GM18951 (cell line): ENCODE data around the gene CLTRN.

Experiments used
- POLR2A ChIP-seq: IDR thresholded peaks from 4 replicates; pipeline ENCODE4 v1.6.1; 2011; ENCODE audit warnings: mild to moderate bottlenecking; ENCODE audit not compliant: insufficient read length, insufficient read depth; ENCODE audit errors: extremely low read depth
- in situ Hi-C: fragments of 300-500 bp; cut with MboI; formaldehyde crosslinking; loops from one replicate; pipeline ENCODE4 v1.12.0; 2022; ENCODE audit warnings: low sequenced_read_pairs, mixed read lengths, inconsistent platforms; ENCODE audit not compliant: unreplicated experiment

The CLTRN gene

DNA sequence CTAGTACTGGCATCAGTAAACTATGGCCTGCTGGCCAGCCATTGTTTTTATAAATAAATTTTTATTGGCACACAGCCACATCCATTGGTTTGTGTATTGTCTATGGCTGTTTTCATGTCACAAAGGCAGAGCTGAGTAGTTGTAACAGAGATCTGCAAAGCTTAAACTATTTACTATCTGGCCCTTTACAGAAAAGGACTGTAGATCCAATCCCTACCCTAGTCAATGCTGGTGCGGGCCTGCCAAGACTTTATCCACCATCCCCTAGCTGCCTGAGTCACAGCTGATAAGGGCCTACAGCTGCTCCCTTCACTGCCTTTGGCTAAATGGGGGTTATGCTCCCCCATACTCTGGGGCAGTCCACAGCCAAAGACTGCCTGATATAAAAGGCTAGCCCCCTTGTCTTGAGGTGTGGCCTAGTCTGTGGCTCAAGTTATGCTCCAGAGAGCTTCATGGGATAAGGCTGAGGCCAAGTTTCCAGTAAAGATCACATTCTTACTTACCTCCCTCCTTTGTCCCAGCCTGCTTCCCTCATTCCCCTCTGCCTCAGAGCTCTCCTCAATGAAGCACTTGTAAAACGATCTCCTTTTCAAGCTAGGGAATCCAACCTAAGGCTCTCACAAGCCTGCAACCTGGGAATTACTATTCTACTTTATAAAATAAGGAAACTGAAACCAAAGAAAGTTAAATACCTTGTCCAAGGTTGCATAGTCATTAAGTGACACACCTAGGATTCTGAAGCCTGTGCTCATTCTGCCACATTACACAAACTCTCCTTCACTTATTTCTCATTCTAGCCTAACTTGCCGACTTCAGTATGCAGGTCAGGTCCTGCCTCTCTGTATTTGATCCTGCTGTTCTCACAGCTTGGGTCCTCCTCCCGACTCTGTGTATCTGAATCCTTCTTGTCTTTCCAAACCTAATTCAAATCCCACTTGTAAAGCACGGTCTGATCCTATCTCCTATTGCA lies 84.5 kb downstream of the CLTRN start:
- in situ Hi-C loops, result no loop called here
- no peak for TF ChIP-seq POLR2A
